Measurements from ENCODE around the gene ZNF829.

- TF ChIP-seq, protein P1, sequence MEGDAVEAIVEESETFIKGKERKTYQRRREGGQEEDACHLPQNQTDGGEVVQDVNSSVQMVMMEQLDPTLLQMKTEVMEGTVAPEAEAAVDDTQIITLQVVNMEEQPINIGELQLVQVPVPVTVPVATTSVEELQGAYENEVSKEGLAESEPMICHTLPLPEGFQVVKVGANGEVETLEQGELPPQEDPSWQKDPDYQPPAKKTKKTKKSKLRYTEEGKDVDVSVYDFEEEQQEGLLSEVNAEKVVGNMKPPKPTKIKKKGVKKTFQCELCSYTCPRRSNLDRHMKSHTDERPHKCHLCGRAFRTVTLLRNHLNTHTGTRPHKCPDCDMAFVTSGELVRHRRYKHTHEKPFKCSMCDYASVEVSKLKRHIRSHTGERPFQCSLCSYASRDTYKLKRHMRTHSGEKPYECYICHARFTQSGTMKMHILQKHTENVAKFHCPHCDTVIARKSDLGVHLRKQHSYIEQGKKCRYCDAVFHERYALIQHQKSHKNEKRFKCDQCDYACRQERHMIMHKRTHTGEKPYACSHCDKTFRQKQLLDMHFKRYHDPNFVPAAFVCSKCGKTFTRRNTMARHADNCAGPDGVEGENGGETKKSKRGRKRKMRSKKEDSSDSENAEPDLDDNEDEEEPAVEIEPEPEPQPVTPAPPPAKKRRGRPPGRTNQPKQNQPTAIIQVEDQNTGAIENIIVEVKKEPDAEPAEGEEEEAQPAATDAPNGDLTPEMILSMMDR (conservative IDR thresholded peaks at IDR 0.05; ENCODE audit: low read depth, low read length): no peak
- TF ChIP-seq EZH2 (IDR thresholded peaks at IDR 0.05; ENCODE audit: low read length, unreplicated experiment) (no peak), EZH2phosphoT487 (IDR thresholded peaks at IDR 0.05; ENCODE audit: borderline replicate concordance, low read length) (no peak)
These were observed 77.2 kb downstream of the ZNF829 start for GRCh38 chr19:36838784-36839324.
